PFSK-1 (cell line): ENCODE data around the gene REPIN1. TPM values are rescaled to one million over a fixed set of nuclear protein-coding genes. Genes with fewer than 3 reads are reported as not detected.

Experiments used
- FOXP2 ChIP-seq: optimal IDR thresholded peaks from 2 replicates; pipeline ENCODE3; 2011; ENCODE audit warnings: borderline replicate concordance, control low read depth, inconsistent platforms; ENCODE audit not compliant: insufficient read depth; ENCODE audit errors: extremely low read length, extremely low read depth
- POLR2AphosphoS5 ChIP-seq: IDR thresholded peaks from 2 replicates; pipeline ENCODE4 v1.6.1; 2012; ENCODE audit warnings: low read depth, mild to moderate bottlenecking, control low read depth, low read length, moderate library complexity
- REST ChIP-seq, 2 experiments: IDR thresholded peaks; 2 replicates each; pipeline versions ENCODE4 v1.6.1 to v1.8.0; 2011 to 2012; ENCODE audit warnings: low read depth in 2 of 2, low read length in 2 of 2, control low read depth in 1 of 2, inconsistent platforms in 1 of 2, mild to moderate bottlenecking in 1 of 2, moderate library complexity in 1 of 2; ENCODE audit not compliant: insufficient read depth in 1 of 2
- SIN3A ChIP-seq: IDR thresholded peaks from 2 replicates; pipeline ENCODE4 v1.6.1; 2012; ENCODE audit warnings: mild to moderate bottlenecking, low read length, moderate library complexity, borderline replicate concordance; ENCODE audit not compliant: insufficient read depth
- TAF1 ChIP-seq: IDR thresholded peaks from 2 replicates; pipeline ENCODE4 v1.6.1; 2012; ENCODE audit warnings: low read length, control low read depth, borderline replicate concordance; ENCODE audit not compliant: insufficient read depth
- polyA plus RNA-seq: library from polyadenylated mRNA; unstranded; fragments of >200 nt; gene quantifications from one replicate; pipeline ENCODE4 v1.2.1, GENCODE V29; 2012; ENCODE audit warnings: low read depth, missing spikeins; ENCODE audit not compliant: insufficient read length

The REPIN1 gene
- 151 TPM for polyA plus RNA-seq

- TF ChIP-seq TAF1 = 0 out of 2 replicates have a peak, but pooled peaks have one; percentile 61
- 0 out of 2 replicates have a peak, but pooled peaks have one; percentile 23 for TF ChIP-seq POLR2AphosphoS5
- peak in 1 of 2 experiments; percentile 66; a peak in 2 of 4 replicates for TF ChIP-seq REST (IDR thresholded peaks at IDR 0.05; ENCODE audit: insufficient read depth in 1 of 2, low read depth in 2 of 2, low read length in 2 of 2)
- peak; percentile 6 for TF ChIP-seq FOXP2
- no peak for TF ChIP-seq SIN3A
These were observed at the start of gene REPIN1 for GRCh38 chr7:150368096-150368883. TSS of gene REPIN1 (plus strand) at chr7:150368822. CDS start at chr7:150369712, 890 bp downstream.

GRCh38 chr7:150321788-150322113, 46.9 kb upstream of the REPIN1 start:
- TF ChIP-seq TAF1 = no peak
- no peak for TF ChIP-seq SIN3A
- no peak for TF ChIP-seq FOXP2
- no peak for TF ChIP-seq POLR2AphosphoS5
- no peak for TF ChIP-seq REST (IDR thresholded peaks at IDR 0.05; ENCODE audit: insufficient read depth in 1 of 2, low read depth in 2 of 2, low read length in 2 of 2)

- TF ChIP-seq POLR2AphosphoS5 (no peak), REST (IDR thresholded peaks at IDR 0.05; ENCODE audit: insufficient read depth in 1 of 2, low read depth in 2 of 2, low read length in 2 of 2) (no peak), TAF1 (no peak), FOXP2 (no peak), SIN3A (no peak)
These were observed 46.3 kb upstream of the REPIN1 start for GRCh38 chr7:150322114-150322832.

GRCh38 chr7:150322833-150323681, 45.6 kb upstream of the REPIN1 start, which contains the start of the genes ACTR3C and LRRC61:
TSS of gene ACTR3C (minus strand) at chr7:150323545. CDS start at chr7:150295296, 28,249 bp downstream.
TSS of gene LRRC61 (plus strand) at chr7:150323355. CDS start at chr7:150336862, 13,507 bp downstream.
- TF ChIP-seq SIN3A (no peak), POLR2AphosphoS5 (no peak), TAF1 (no peak), FOXP2 (no peak), REST (IDR thresholded peaks at IDR 0.05; ENCODE audit: insufficient read depth in 1 of 2, low read depth in 2 of 2, low read length in 2 of 2) (no peak)
